RKO (cell line): ENCODE measurements around the gene MYBPHL.

Experiments
- DNase-seq: peaks from one replicate; pipeline ENCODE4 v3.0.0-alpha.2; 2016; ENCODE audit warnings: low spot score

The MYBPHL gene, protein sequence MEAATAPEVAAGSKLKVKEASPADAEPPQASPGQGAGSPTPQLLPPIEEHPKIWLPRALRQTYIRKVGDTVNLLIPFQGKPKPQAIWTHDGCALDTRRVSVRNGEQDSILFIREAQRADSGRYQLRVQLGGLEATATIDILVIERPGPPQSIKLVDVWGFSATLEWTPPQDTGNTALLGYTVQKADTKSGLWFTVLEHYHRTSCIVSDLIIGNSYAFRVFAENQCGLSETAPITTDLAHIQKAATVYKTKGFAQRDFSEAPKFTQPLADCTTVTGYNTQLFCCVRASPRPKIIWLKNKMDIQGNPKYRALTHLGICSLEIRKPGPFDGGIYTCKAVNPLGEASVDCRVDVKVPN

GRCh38 chr1:109306832-109307273 is at the start of gene MYBPHL:
MYBPHL (minus strand) TSS chr1:109307011; CDS start chr1:109306991, 20 bp downstream.
- DNase-seq, result no peak

- no peak for DNase-seq
Observed at GRCh38 chr1:109356505-109356904, 49.7 kb upstream of the MYBPHL start.

- no peak for DNase-seq
Observed at GRCh38 chr1:109354929-109355328, 48.1 kb upstream of the MYBPHL start.

- no peak for DNase-seq
Observed at GRCh38 chr1:109351457-109351856, 44.6 kb upstream of the MYBPHL start.

DNA sequence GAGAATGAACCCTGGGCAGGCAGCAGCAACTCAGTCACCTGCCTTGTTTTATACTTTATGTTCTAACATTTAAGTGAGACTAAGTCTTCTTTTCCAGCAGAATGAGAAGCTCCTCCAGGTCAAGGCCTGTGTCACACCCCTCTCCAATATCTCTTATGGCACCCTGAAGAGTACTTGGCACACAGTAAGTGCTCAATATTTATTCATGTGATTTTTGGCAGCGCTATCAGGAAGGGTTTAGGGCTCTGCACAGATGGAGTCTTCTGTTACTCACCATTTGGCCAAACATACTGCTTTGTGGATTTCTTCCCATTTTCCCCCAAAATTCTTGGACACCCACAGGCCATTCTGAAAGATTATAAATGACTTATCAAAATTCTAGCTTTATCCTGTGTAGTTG is 43.8 kb upstream of the MYBPHL start:
- DNase-seq, result no peak

DNA sequence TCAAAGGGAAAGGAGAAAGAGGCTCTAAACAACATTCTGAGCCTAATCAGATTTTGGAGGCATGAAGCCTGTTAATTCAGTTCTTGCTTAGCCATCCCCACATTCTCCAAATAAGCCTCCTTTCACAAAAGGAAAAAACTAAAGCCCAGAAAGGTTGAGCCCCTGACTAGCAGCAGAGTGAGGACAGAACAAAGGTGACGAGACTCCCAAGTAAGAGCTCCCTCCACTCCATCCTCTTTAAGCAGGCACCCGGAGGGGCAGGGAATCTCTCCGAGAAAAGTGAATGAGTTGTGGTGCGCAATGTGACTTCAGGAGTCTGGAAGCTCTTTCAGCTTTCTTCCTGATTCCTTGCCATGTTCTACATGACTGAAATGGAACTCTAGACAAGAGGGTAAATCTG is 43.4 kb upstream of the MYBPHL start:
- DNase-seq, result no peak

DNA sequence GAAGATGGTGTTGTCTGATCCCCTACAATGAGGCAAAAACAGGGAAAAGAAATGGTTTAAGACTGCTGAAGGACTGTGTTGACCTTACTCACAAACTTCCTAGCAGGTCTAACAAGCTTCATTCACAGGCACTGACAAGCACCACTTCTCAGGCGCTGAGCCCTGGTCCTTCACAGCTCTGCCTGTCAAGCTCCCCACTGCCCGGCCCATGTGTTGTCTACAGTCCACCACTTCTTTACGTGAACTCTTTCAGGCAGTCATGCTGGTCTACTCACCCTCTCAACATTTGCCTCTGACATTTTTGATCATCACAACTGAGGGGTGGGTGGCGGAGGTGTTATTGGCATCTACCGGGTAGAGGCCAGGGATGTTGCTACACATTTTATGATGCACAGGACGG is 40.7 kb upstream of the MYBPHL start:
- no peak for DNase-seq

DNA sequence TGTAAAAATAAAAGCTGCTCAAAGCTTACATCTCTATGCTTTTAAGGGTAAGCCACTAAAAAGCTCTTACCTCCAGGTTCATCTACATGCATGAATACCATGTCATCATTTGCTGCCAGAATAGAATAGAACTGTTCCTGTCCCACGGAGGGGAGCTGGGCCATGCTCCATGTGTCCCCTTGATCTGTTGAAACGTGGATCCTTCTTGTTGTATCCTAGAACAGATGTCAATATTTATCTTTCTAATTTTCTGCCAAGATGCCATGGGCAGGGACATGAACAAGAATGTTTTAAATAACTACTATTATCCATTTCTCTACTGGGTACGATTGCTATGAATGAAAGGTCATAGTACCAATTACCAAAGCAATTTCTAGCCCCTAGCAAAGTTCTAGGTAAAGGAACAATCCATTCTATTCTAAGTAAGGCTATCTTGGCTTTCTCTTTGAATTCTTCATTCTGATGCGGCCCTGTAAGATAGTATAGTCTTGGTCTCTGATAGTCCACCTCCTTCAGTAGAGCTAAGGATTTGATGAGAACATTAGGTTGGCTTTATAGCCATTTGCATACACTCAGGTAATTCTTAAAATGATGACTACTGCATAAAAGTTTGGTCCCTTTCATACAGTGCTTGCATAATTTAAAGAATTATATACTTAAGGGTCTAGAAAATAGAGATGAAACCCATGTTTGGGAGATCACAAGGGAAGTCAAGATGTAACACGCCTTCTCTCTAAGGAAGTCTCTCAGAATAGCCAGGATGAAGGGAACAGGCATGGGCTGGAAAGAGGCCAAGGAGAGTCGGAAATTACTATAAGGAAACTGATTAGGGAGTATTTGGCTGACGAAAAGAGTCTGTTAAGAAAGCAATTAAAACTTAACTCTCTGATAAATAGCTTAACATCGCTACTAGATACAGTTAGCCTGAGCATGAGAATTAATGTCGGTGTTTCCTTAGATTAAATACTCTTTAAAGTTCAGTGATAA is 35.4 kb upstream of the MYBPHL start:
- DNase-seq, result no peak

DNA sequence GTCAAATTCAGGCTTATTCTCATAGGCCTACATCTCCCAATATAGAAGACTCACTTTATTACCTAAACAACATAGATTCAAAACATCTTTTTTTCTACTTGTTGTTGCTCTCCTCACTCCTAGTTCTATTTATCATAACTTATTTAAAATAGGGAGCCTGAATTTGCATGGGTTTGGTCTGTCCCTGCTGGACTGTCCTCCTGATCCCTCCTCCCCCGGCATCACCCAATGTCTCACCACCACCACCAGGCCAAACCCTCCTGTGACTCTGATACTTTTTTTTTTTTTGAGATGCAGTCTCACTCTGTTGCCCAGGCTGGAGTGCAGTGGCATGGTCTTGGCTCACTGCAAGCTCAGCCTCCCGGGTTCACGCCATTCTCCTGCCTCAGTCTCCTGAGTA is 31.8 kb upstream of the MYBPHL start:
- DNase-seq, result no peak

- no peak for DNase-seq
Observed at GRCh38 chr1:109338091-109338490, 31.3 kb upstream of the MYBPHL start.

DNA sequence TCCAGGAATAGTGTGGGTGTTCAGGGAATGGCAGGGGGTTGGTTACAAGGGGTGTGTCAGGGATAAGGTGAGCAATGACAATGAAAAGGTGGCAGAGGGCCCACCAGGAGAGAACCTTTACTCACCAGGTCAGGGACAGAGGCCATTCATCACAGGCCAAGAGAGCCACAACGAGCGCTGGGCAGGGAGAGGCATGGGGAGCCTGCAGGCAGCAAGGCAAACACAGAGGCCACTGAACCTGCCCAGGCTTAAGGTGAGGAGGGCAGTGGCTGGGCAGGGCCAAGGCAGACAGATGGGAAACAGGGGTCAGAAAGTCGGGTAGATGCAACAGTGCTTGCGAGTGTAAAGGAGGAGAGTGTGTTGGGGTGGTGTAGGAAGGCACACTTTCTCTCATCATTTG is 28.3 kb upstream of the MYBPHL start:
- DNase-seq, result no peak

DNA sequence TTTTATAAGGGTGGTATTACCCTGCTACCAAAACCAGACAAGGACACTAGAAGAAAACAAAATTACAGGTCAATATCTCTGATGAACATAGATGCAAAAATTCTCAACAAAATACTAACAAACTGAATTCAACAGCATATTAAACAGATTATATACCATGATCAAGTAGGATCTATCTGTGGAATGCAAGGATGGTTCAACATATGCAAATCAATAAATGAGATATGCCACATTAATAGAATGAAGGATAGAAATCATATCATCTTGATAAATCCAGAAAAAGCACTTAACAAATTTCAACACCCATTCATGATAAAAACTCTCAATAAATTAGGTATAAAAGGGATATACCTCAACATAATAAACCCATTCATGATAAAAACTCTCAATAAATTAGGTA is 24.3 kb upstream of the MYBPHL start:
- no peak for DNase-seq

- DNase-seq, result no peak
Observed at GRCh38 chr1:109327285-109327684, 20.5 kb upstream of the MYBPHL start.

DNA sequence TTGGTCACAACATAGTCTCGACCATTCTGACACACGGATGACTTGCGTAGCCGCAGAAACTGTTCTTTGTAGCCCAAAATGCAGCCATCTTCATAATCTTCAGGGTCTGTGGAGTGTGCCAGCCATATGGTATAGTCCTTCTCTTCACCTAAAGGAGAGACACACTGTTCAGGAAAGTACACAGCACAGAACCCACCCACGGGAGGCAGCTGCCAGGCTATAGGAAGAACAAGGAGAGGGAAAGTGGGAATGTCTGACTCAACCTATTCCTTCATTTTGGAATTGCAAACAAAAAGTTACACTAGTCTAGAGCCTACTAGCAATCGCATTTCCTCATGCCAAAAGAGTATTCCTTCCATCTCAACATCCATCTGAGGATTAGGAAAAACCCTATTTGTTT is 16.2 kb upstream of the MYBPHL start:
- DNase-seq, result no peak

GRCh38 chr1:109319114-109319513 is 12.3 kb upstream of the MYBPHL start:
- no peak for DNase-seq

- DNase-seq, result no peak
Observed at GRCh38 chr1:109316506-109316905, 9.7 kb upstream of the MYBPHL start.

- DNase-seq, result no peak
Observed at GRCh38 chr1:109315288-109315687, 8.5 kb upstream of the MYBPHL start.

GRCh38 chr1:109314795-109315194 is 8.0 kb upstream of the MYBPHL start:
- no peak for DNase-seq

DNA sequence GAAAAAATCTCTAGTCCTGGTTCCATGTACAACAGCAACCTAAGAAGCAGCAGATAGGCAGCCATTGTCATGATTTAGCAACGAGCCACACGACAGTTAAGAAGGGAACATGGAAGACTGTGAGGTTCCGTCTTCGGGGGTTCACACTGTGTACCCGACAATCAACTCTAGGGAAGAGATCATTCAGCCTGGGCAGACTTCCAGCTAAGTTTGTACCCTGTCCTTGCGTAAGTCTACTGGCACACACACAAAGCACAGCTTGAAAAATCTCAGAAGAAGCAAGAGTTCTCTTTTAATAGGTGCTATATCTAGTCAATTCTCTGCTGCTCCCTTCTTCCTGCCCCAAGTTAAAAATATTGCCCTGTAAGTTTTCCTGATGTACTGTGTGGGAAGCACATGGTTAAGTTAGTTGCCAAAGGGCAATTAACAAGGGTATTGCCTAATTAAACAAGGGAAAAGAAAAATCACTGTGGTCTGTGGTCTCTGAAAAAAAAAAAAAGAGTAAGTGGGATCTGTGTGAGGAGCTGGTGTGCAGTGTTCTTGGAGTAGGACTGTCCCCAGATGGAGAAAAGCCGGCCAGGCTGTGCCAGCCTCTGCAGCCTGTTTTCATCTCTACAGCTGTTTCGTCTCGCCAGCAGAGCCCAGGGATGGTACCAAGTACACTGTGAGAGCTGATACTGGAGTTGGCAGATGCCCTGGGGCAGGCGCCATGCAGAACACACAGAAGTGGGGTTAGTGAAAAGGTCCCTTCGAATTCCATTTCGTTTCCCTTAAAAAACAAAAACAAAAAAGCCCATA is 6.4 kb upstream of the MYBPHL start:
- no peak for DNase-seq

GRCh38 chr1:109312246-109312645 is 5.4 kb upstream of the MYBPHL start:
- no peak for DNase-seq

- DNase-seq, result no peak
Observed at GRCh38 chr1:109309347-109309746, 2.5 kb upstream of the MYBPHL start.
